ENCODE data around the gene RRP12.
"Not testable (repeated sequence)": the region's sequence is repeated elsewhere in the genome, so short reads cannot be mapped to it uniquely, and the experiment has no call there.

Gene RRP12

DNA sequence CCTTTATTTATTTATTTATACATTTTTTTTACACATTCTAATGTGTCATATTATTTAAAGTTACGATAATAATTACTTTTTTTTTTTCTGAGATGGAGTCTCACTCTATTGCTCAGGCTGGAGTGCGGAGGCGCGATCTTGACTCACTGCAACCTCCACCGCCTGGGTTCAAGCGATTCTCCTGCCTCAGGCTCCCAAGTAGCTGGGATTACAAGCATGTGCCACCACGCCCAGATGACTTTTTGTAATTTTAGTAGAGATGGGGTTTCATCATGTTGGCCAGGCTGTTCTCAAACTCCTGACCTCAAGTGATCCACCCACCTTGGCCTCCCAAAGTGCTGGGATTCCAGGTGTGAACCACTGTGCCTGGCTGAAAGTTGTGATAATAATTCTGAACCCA, 5.3 kb upstream of the RRP12 start:
- not testable (repeated sequence) for DNase-seq (ENCODE audit: low read depth in 2 of 2)

DNA sequence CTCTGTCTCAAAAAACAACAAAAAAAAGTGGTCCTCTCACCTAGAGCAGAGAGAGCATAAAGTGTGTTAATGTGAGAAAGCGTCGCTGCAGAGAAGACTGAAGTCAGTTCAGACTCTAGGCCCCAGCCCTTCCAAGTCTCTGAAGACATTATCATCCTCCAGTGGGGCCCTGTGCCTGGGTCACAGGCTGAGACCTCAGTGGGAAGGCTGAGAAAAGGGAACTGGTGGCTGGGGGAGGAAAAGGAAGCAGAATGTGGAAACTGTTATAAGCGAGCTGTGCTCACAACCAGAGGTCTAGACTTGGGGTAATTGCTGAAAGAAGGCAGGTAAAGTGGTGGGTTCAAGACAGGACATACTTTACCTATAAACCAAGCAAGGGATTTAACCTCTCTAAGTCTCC, 4.9 kb upstream of the RRP12 start:
- no peak for DNase-seq (ENCODE audit: low read depth in 2 of 2)

- no peak for DNase-seq (ENCODE audit: low read depth in 2 of 2)
Measured at GRCh38 chr10:97404044-97404443, 2.9 kb upstream of the RRP12 start.

DNA sequence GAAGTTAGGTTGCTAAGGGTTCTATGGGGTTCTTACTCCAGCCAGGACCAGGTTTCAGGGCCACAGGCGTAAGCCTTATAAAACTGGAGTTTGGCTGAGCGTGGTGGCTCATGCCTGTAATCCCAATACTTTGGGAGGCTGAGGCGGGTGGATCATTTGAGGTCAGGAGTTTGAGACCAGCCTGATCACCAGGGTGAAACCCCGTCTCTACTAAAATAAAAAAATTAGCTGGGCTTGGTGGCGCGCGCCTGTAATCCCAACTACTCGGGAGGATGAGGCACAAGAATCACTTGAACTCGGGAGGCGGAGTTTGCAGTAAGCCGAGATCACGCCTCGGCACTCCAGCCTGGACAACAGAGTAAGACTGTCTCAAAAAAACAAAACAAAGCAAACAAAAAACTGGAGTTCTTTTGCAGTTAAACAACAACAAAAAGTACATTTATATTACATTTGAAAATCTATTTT, 347 bp upstream of the RRP12 start:
- DNase-seq (ENCODE audit: low read depth in 2 of 2), result no peak

GRCh38 chr10:97399843-97400545, 1.1 kb downstream of the RRP12 start:
- DNase-seq (ENCODE audit: low read depth in 2 of 2), result no peak

- DNase-seq (ENCODE audit: low read depth in 2 of 2), result no peak
Measured at GRCh38 chr10:97396056-97396455, 5.1 kb downstream of the RRP12 start.

DNA sequence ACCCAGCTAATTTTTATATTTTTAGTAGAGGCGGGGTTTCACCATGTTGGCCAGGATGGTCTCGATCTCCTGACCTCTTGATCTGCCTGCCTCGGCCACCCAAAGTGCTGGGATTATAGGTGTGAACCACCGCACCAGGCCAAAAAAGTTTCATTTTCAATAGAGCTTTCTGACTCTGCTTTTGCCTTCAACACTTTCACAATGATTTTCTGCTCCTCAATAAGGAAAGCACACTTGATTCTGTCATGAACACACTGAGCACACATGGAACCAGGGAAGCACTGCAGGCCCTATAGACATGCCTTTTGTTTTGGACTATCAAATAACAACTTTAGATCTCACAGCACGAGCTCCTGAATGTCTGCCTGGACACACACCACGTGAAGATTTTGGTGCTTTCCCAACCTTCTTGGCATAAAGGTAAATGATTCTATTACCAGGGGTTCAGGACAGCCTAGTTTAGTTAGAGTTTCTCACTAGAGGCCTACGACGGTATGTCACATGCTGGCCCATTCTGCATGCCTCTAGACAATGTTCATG, 8.0 kb downstream of the RRP12 start:
- DNase-seq (ENCODE audit: low read depth in 2 of 2), result no peak

DNA sequence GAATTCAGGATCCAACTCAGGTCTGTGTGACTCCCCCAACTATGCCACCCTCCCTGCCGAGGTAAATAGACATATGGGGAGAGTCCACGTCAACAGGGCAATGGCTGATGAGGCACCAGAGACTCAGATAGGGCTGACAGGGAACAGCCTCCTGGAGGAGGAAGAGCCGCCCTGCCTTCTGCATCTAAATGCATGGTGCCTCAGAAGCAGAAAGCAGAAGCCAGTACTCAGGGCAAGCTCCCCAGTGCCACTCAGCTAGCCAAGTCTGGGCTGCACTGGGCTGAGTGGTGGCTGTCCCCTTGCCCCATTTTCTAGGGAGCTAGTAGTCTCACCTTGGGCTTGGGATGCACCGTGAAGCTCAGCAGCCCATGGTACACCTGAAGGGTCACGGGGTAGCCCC, 11.0 kb downstream of the RRP12 start:
- DNase-seq (ENCODE audit: low read depth in 2 of 2), result no peak

DNA sequence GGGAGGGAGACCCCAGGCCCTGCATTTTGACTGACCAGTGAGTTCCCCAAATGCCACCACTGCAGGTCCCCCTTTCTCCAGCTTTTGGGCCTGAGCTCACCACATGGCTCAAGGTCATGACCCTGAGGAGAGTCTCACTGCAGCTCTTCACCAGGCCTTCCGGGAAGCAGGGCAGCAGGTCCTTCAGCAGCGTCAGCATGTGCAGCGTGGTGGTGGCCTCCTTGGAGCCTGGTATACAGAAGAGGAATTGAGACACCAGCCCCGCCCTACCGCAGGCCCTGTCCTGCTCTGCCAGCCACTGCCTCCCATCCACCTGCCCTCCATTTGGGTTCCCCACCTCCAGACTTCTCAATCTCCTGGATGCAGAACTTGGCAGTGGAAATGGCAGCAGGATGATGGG, 13.0 kb downstream of the RRP12 start:
- DNase-seq (ENCODE audit: low read depth in 2 of 2), result no peak

GRCh38 chr10:97385565-97385964, 15.6 kb downstream of the RRP12 start:
- DNase-seq (ENCODE audit: low read depth in 2 of 2), result no peak

GRCh38 chr10:97384641-97385040, 16.5 kb downstream of the RRP12 start:
- DNase-seq (ENCODE audit: low read depth in 2 of 2), result no peak

DNA sequence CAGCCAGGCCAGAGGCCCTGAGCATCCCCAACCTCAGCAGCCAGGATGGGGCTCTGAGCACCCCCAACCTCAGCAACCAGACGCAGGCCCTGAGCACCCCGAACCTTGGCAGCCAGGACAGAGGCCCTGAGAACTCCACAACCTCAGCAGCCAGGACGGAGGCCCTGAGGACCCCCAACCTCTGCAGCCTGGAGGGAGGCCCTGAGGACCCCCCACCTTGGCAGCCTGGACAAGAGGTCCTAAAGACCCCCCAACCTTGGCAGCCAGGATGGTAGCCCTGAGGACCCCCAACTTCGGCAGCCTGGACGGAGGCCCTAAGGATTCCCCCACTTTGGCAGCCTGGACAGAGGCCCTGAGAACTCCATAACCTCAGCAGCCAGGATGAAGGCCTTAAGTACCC, 17.0 kb downstream of the RRP12 start:
- DNase-seq (ENCODE audit: low read depth in 2 of 2), result no peak

GRCh38 chr10:97383159-97383558, 18.0 kb downstream of the RRP12 start:
- no peak for DNase-seq (ENCODE audit: low read depth in 2 of 2)

GRCh38 chr10:97381626-97382025, 19.5 kb downstream of the RRP12 start:
- DNase-seq (ENCODE audit: low read depth in 2 of 2), result no peak

DNA sequence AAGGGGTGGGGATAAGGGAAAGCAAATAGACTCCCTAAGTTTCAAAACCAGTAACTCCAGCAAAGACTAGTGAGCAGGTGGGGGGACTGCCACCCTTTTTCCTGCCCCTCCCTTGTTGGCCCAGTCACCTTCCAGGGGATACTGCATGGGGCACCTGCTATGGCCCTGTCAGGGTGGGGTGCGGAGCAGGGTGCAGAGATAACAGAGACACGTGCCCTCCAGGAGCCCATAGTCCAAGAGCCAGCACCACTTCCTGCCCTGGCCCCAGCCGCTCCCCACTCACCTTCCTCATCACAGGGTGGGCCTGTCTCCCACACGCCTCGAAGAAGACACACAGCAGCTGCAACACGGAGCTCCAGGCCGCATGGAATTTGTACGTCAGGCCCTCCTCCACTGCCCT, 20.6 kb downstream of the RRP12 start:
- DNase-seq (ENCODE audit: low read depth in 2 of 2), result no peak

- no peak for DNase-seq (ENCODE audit: low read depth in 2 of 2)
Measured at GRCh38 chr10:97378933-97379921, 21.9 kb downstream of the RRP12 start.

GRCh38 chr10:97376413-97376812, 24.7 kb downstream of the RRP12 start:
- DNase-seq (ENCODE audit: low read depth in 2 of 2), result no peak

- DNase-seq (ENCODE audit: low read depth in 2 of 2), result no peak
Measured at GRCh38 chr10:97373456-97373855, 27.7 kb downstream of the RRP12 start.

DNA sequence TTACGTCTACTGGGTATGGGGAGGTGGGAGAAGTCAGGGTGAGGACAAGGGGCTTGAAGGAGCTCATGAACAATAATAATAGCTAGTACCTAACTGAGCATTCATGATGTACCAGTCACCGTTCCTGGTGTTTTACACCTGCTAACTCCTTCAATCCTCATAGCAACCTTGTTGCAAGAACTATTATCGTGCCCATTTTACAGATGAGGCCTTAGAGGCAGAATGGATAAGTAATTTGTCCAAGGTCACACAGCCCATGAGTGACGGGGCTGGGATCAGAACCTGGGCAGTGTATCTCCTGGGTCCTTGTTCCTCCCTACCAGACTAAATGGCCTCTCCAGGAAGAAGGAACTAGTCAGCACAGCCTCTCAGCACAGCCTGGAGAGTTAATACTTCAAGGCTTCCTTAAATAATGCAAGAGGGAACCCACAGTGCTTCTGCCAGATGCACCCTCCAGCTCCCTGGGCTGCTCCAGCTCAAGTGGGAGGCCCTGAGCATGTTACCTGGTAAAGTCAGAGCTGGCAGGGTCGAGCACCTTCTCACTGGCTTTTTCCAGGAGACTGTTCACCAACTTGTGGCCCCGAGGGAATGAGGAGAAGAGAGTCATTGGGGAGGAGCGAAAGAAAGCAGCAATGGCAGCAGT, 28.8 kb downstream of the RRP12 start:
- no peak for DNase-seq (ENCODE audit: low read depth in 2 of 2)

DNA sequence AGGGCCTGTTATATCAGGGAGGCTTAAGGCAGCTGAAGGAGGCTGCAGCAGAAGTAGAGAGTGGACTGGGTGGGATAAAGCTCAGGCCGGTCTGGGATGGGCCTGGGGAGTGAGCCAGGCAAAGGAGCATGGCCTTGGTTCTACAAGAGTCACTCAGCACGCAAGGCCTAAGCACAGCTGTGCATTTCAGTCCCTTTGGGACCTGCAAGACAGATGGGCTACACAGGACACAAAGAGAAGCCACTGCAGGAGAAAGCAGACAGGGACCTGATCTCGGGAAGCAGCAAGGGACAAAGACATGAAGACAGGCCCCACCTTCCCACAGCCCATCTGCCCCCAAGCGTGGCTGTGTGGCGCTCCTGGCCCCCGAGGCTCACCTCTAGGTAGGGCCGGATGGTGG, 29.4 kb downstream of the RRP12 start:
- DNase-seq (ENCODE audit: low read depth in 2 of 2), result no peak

GRCh38 chr10:97367126-97367649, 34.0 kb downstream of the RRP12 start:
- no peak for DNase-seq (ENCODE audit: low read depth in 2 of 2)

DNA sequence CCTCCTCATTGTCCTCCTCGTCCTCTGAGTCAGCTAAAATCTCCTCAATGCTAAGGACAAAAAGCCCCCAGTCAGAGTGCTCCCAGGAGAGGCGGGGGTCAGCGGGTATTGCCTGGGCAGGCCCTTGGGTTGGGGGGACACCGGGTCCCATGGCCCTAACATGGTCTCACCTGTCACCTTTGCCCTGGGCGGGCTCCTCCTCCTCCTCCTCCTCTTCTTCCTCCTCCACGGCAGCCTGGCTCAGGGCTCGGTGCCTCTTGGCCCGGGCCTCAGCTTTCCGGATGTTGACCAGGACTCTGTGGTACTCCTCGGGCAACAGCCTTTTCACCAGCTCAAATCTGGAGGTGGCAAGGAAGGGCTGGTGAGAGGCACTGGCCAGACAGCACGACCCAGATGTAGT, 34.6 kb downstream of the RRP12 start:
- DNase-seq (ENCODE audit: low read depth in 2 of 2), result no peak
